GM19193 (cell line): Measurements from ENCODE around the gene KCNIP1.

Source experiments
- POLR2A ChIP-seq: IDR thresholded peaks from 4 replicates; pipeline ENCODE4 v1.6.1; 2011; ENCODE audit not compliant: insufficient read depth, insufficient read length; ENCODE audit errors: extremely low read depth

Gene KCNIP1

GRCh38 chr5:170554521-170555267 is 50.9 kb downstream of the KCNIP1 start:
- no peak for TF ChIP-seq POLR2A

- no peak for TF ChIP-seq POLR2A
Measured at GRCh38 chr5:170557314-170557713, 53.5 kb downstream of the KCNIP1 start.

- TF ChIP-seq POLR2A: no peak
Measured at GRCh38 chr5:170559296-170559695, 55.5 kb downstream of the KCNIP1 start.

- TF ChIP-seq POLR2A: no peak
Measured at GRCh38 chr5:170560938-170561337, 57.1 kb downstream of the KCNIP1 start.

GRCh38 chr5:170562166-170562874 is 58.5 kb downstream of the KCNIP1 start:
- no peak for TF ChIP-seq POLR2A

GRCh38 chr5:170562875-170563228 is 59.0 kb downstream of the KCNIP1 start:
- no peak for TF ChIP-seq POLR2A

- no peak for TF ChIP-seq POLR2A
Measured at GRCh38 chr5:170563824-170564567, 60.2 kb downstream of the KCNIP1 start.

- no peak for TF ChIP-seq POLR2A
Measured at GRCh38 chr5:170565072-170565471, 61.3 kb downstream of the KCNIP1 start.

GRCh38 chr5:170569101-170569500 is 65.3 kb downstream of the KCNIP1 start:
- TF ChIP-seq POLR2A: no peak

- TF ChIP-seq POLR2A: no peak
Measured at GRCh38 chr5:170570476-170570875, 66.7 kb downstream of the KCNIP1 start.

- no peak for TF ChIP-seq POLR2A
Measured at GRCh38 chr5:170571281-170571731, 67.5 kb downstream of the KCNIP1 start.

GRCh38 chr5:170571875-170572852 is 68.3 kb downstream of the KCNIP1 start:
- TF ChIP-seq POLR2A: no peak

- no peak for TF ChIP-seq POLR2A
Measured at GRCh38 chr5:170573114-170573513, 69.3 kb downstream of the KCNIP1 start.

- TF ChIP-seq POLR2A: no peak
Measured at GRCh38 chr5:170573660-170574059, 69.8 kb downstream of the KCNIP1 start.
